WTC11 (cell line): ENCODE results near the gene RERG. TPM values are rescaled to one million over a fixed set of nuclear protein-coding genes. Genes with fewer than 3 reads are reported as not detected.
A peak's percentile ranks its signal among the peaks of the same experiment; 100 is the strongest.

Source experiments
- ATAC-seq: fragments of 200-7000 bp; cut with Tn5 transposase; 2 replicates; pipeline ENCODE4 v1.10.0; 2021; ENCODE audit warnings: mild to moderate bottlenecking, moderate library complexity
- CTCF ChIA-PET: fragments of 300-600 bp; sonication (Branson Sonifier 250); formaldehyde crosslinking; loops from one replicate; lab custom pipeline; 2021; ENCODE audit warnings: antibody characterized with exemption; lab: Charles Lee
- POLR2A ChIA-PET: fragments of 350-600 bp; sonication (Branson Sonifier 250); formaldehyde crosslinking; loops from one replicate; lab custom pipeline; 2021; ENCODE audit warnings: antibody characterized with exemption; lab: Charles Lee
- DNase-seq: peaks from one replicate; pipeline ENCODE4 v3.0.0; 2021; ENCODE audit warnings: low spot score
- H3K27ac Mint-ChIP-seq: 2 replicates; pipeline ENCODE4 v1.8.0; 2021; ENCODE audit warnings: mixed read lengths
- H3K27me3 Mint-ChIP-seq: 2 replicates; pipeline ENCODE4 v1.8.0; 2021; ENCODE audit warnings: low read depth, mild to moderate bottlenecking, moderate library complexity, mixed read lengths
- H3K36me3 Mint-ChIP-seq: 2 replicates; pipeline ENCODE4 v1.8.0; 2021; ENCODE audit warnings: mixed read lengths
- H3K4me1 Mint-ChIP-seq: 2 replicates; pipeline ENCODE4 v1.8.0; 2022; ENCODE audit warnings: mixed read lengths
- H3K4me3 Mint-ChIP-seq: 2 replicates; pipeline ENCODE4 v1.8.0; 2021; ENCODE audit warnings: mild to moderate bottlenecking, moderate library complexity, mixed read lengths
- H3K9me3 Mint-ChIP-seq: 2 replicates; pipeline ENCODE4 v1.8.0; 2021; ENCODE audit warnings: mixed read lengths
- ATF1 ChIP-seq: sonication (generic); formaldehyde crosslinking; IDR thresholded peaks from 2 replicates; pipeline ENCODE4 v1.8.1; 2023; ENCODE audit warnings: mild to moderate bottlenecking, moderate library complexity, missing genetic modification reagents
- E2F1 ChIP-seq: sonication (generic); formaldehyde crosslinking; IDR thresholded peaks from 2 replicates; pipeline ENCODE4 v1.8.0; 2022; ENCODE audit warnings: mild to moderate bottlenecking, missing genetic modification reagents
- FOXK1 ChIP-seq: sonication (generic); formaldehyde crosslinking; IDR thresholded peaks from 2 replicates; pipeline ENCODE4 v1.8.0; 2022; ENCODE audit warnings: mild to moderate bottlenecking, moderate library complexity, missing genetic modification reagents
- GABPB1 ChIP-seq: sonication (generic); formaldehyde crosslinking; IDR thresholded peaks from 2 replicates; pipeline ENCODE4 v1.8.1; 2023; ENCODE audit warnings: mild to moderate bottlenecking, missing genetic modification reagents
- NFATC4 ChIP-seq: fragments of 250-450 bp; sonication (Bioruptor Pico); IDR thresholded peaks from 2 replicates; pipeline ENCODE4 v1.9.0; 2021; ENCODE audit warnings: mild to moderate bottlenecking
- NR2C2 ChIP-seq: sonication (generic); formaldehyde crosslinking; IDR thresholded peaks from 2 replicates; pipeline ENCODE4 v1.8.0; 2022; ENCODE audit warnings: mild to moderate bottlenecking, missing genetic modification reagents
- SP1 ChIP-seq: sonication (generic); formaldehyde crosslinking; conservative IDR thresholded peaks from 2 replicates; pipeline ENCODE4 v1.8.1; 2022; ENCODE audit warnings: missing genetic modification reagents
- STAT6 ChIP-seq: sonication (generic); formaldehyde crosslinking; conservative IDR thresholded peaks from 2 replicates; pipeline ENCODE4 v1.8.1; 2023; ENCODE audit warnings: mild to moderate bottlenecking, low read depth, missing genetic modification reagents, moderate library complexity
- TEAD1 ChIP-seq: sonication (generic); formaldehyde crosslinking; IDR thresholded peaks from 2 replicates; pipeline ENCODE4 v1.8.0; 2022; ENCODE audit warnings: mild to moderate bottlenecking, missing genetic modification reagents
- TEAD4 ChIP-seq: sonication (generic); formaldehyde crosslinking; IDR thresholded peaks from 2 replicates; pipeline ENCODE4 v1.8.0; 2022; ENCODE audit warnings: mild to moderate bottlenecking, missing genetic modification reagents
- USF1 ChIP-seq: sonication (generic); formaldehyde crosslinking; IDR thresholded peaks from 2 replicates; pipeline ENCODE4 v1.8.0; 2022; ENCODE audit warnings: mild to moderate bottlenecking, missing genetic modification reagents
- ZNF232 ChIP-seq: sonication (generic); formaldehyde crosslinking; IDR thresholded peaks from 2 replicates; pipeline ENCODE4 v1.8.0; 2022; ENCODE audit warnings: mild to moderate bottlenecking, missing genetic modification reagents
- ZNF425 ChIP-seq: fragments of 250-450 bp; sonication (Bioruptor Pico); conservative IDR thresholded peaks from 2 replicates; pipeline ENCODE4 v1.9.0; 2021; ENCODE audit warnings: mild to moderate bottlenecking
- ZNF671 ChIP-seq: fragments of 250-450 bp; sonication (Bioruptor Pico); IDR thresholded peaks from 2 replicates; pipeline ENCODE4 v1.8.0; 2021; ENCODE audit warnings: mild to moderate bottlenecking
- total RNA-seq: library from RNA; stranded (reverse); gene quantifications from 3 replicates; pipeline ENCODE4 v1.2.3, GENCODE V29; 2021
- TF ChIP-seq, protein P1 (sequence below): fragments of 250-450 bp; sonication (Bioruptor Pico); IDR thresholded peaks from 2 replicates; pipeline ENCODE4 v1.9.0; 2021; ENCODE audit warnings: mild to moderate bottlenecking, borderline replicate concordance

The RERG gene
- total RNA-seq, 1 experiment from 2014 or later, result 0.28 TPM

DNA sequence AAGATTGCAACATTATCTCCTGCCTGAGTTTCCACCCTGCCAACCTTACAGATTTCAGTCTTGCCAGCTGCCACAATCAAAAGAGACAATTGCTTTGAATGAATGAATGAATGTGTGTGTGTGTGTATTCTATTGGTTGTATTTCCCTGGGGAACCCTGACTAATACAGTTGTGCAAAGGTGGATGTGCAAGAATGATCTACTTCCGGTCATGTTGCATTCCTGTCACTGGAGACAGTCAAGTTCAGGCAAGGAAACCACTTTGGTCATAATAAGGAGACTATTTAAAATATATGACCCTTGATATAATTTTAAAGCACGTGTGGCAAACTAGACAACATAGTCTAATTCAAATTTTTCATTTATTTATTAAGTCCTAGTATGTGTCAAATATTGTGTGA, 13.1 kb downstream of the RERG start (continued):
- TF ChIP-seq, protein P1, sequence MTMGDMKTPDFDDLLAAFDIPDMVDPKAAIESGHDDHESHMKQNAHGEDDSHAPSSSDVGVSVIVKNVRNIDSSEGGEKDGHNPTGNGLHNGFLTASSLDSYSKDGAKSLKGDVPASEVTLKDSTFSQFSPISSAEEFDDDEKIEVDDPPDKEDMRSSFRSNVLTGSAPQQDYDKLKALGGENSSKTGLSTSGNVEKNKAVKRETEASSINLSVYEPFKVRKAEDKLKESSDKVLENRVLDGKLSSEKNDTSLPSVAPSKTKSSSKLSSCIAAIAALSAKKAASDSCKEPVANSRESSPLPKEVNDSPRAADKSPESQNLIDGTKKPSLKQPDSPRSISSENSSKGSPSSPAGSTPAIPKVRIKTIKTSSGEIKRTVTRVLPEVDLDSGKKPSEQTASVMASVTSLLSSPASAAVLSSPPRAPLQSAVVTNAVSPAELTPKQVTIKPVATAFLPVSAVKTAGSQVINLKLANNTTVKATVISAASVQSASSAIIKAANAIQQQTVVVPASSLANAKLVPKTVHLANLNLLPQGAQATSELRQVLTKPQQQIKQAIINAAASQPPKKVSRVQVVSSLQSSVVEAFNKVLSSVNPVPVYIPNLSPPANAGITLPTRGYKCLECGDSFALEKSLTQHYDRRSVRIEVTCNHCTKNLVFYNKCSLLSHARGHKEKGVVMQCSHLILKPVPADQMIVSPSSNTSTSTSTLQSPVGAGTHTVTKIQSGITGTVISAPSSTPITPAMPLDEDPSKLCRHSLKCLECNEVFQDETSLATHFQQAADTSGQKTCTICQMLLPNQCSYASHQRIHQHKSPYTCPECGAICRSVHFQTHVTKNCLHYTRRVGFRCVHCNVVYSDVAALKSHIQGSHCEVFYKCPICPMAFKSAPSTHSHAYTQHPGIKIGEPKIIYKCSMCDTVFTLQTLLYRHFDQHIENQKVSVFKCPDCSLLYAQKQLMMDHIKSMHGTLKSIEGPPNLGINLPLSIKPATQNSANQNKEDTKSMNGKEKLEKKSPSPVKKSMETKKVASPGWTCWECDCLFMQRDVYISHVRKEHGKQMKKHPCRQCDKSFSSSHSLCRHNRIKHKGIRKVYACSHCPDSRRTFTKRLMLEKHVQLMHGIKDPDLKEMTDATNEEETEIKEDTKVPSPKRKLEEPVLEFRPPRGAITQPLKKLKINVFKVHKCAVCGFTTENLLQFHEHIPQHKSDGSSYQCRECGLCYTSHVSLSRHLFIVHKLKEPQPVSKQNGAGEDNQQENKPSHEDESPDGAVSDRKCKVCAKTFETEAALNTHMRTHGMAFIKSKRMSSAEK (CRISPR knock-in tag), result no peak
- TF ChIP-seq ZNF232 (CRISPR knock-in tag) (no peak), NR2C2 (CRISPR knock-in tag) (no peak), TEAD4 (CRISPR knock-in tag) (no peak), NFATC4 (CRISPR knock-in tag) (no peak), STAT6 (no peak), ZNF671 (no peak)

DNA sequence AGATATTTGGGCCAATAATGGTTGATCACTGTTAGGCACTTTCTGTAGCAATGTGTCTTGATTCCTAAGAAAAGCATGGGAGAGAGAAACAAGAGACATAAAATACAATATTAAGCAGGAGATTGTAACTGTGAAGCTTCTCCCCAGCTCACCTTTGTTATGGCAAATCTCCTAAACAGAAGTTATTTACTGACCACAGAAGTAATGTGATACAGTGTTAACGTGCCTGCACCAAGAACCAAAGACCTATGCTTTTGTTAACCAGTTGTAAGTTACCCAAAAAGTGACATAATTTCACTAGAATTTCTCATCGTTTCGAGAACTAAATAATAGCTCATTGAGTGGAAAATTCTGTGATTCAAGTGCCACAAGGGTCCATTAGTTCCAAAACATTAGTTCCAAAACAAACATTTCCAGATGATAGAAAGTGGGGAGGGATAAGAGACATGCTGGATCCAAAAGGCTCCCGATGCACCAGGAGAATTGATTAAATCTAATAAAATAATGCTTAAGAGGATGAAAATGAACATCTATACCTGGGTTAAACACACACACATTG, 14.3 kb downstream of the RERG start:
- peak; percentile 52 for ATAC-seq
- no peak for DNase-seq
- Mint-ChIP-seq H3K9me3 (peaks cover 9% of the 10 kb centered on the region), H3K36me3 (no peaks in the 10 kb centered on the region), H3K27me3 (no peaks in the 10 kb centered on the region), H3K27ac (peak overlapping the region; percentile 43; the same call in 1 of the 2 replicates), H3K4me1 (peaks cover 27% of the 10 kb centered on the region), H3K4me3 (peak overlapping the region; percentile 28; the same call in 1 of the 2 replicates)
- no peak for TF ChIP-seq TEAD1 (CRISPR knock-in tag)
- TF ChIP-seq GABPB1 (CRISPR knock-in tag), result no peak
- POLR2A ChIA-PET, result no interaction called here
- CTCF ChIA-PET, result interaction anchor here (1.1 to 5.0 kb wide), 2 partner anchors 14 to 20 kb away, joined by 3 to 32 read pairs; partner anchors contain the start of gene RERG

DNA sequence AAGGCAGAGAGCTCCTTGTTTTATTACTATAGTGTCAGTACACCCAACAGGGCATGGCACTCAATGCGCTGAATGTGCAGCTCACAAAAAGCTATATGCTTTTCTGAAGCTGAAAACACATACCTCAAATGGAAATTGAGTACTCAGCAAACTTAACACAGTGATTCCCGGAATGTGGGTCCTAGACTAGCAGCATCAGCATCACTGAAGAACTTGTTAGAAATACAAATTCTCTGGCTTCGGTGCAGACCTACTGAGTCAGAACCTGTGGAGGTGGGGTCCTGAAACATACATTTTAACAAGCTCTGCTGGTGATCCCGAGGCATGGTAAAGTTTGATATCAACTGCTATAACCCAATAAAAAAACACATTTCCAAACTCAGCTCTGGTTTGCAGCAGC, 14.9 kb downstream of the RERG start:
- POLR2A ChIA-PET, result no interaction called here
- H3K9me3 Mint-ChIP-seq, result peaks cover 9% of the 10 kb centered on the region
- DNase-seq (no peak), ATAC-seq (peak; percentile 93)
- no peaks in the 10 kb centered on the region for H3K27me3 Mint-ChIP-seq
- peaks cover 27% of the 10 kb centered on the region for H3K4me1 Mint-ChIP-seq
- CTCF ChIA-PET, result interaction anchor here (0.8 to 5.0 kb wide), 3 partner anchors 15 to 21 kb away, joined by 3 to 32 read pairs (median 3); partner anchors contain the start of gene RERG
- H3K4me3 Mint-ChIP-seq, result peak overlapping the region; percentile 28; the same call in 1 of the 2 replicates
- H3K36me3 Mint-ChIP-seq, result no peaks in the 10 kb centered on the region
- TF ChIP-seq TEAD1 (CRISPR knock-in tag) (no peak), SP1 (CRISPR knock-in tag) (no peak), E2F1 (CRISPR knock-in tag) (no peak), FOXK1 (CRISPR knock-in tag) (no peak), ZNF425 (CRISPR knock-in tag) (no peak), ATF1 (CRISPR knock-in tag) (no peak), USF1 (CRISPR knock-in tag) (no peak)
- H3K27ac Mint-ChIP-seq, result peak overlapping the region; percentile 43; the same call in 1 of the 2 replicates
